Subcutaneous abdominal adipose tissue (tissue), 5 donors: ENCODE measurements around the gene FGF18.

ENCODE experiments used
- H3K27ac ChIP-seq: one replicate; pipeline ENCODE4 v1.7.0; 2013; ENCODE audit warnings: low read depth, mild to moderate bottlenecking, inconsistent platforms, low read length, moderate library complexity
- H3K27me3 ChIP-seq, 5 donors: one replicate each; pipeline ENCODE4 v1.7.0; 2013; ENCODE audit warnings: low read length in 5 of 5, inconsistent platforms in 1 of 5; ENCODE audit not compliant: control insufficient read depth in 5 of 5, insufficient read depth in 4 of 5
- H3K36me3 ChIP-seq, 5 donors: one replicate each; pipeline ENCODE4 v1.7.0; 2013; ENCODE audit warnings: low read length in 5 of 5; ENCODE audit not compliant: control insufficient read depth in 5 of 5, insufficient read depth in 5 of 5
- H3K4me1 ChIP-seq, 5 donors: one replicate each; pipeline ENCODE4 v1.7.0; 2013; ENCODE audit warnings: low read length in 5 of 5, mild to moderate bottlenecking in 3 of 5, moderate library complexity in 1 of 5; ENCODE audit not compliant: control insufficient read depth in 5 of 5, insufficient read depth in 5 of 5
- H3K4me3 ChIP-seq, 5 donors: one replicate each; pipeline ENCODE4 v1.7.0; 2013; ENCODE audit warnings: low read length in 5 of 5, low read depth in 1 of 5
- H3K9ac ChIP-seq, 5 donors: one replicate each; pipeline ENCODE4 v1.7.0; 2013; ENCODE audit warnings: low read length in 5 of 5, mild to moderate bottlenecking in 4 of 5, moderate library complexity in 3 of 5
- H3K9me3 ChIP-seq, 5 donors: one replicate each; pipeline ENCODE4 v1.7.0; 2013; ENCODE audit warnings: low read length in 5 of 5; ENCODE audit not compliant: control insufficient read depth in 5 of 5
- donor health status: healthy.
- donor health status: healthy.
- donor health status: healthy.
- donor health status: healthy.
- donor health status: healthy.

Gene FGF18

GRCh38 chr5:171429543-171429910 lies 10.1 kb downstream of the FGF18 start:
- Histone ChIP-seq H3K27ac (no peak overlapping the region), H3K9me3 (no peaks in the 10 kb centered on the region), H3K27me3 (no peaks in the 10 kb centered on the region), H3K36me3 (no peaks in the 10 kb centered on the region), H3K4me1 (no peaks in the 10 kb centered on the region), H3K4me3 (no peak overlapping the region), H3K9ac (no peak overlapping the region)

- H3K9ac ChIP-seq: no peak overlapping the region
- H3K4me3 ChIP-seq: no peak overlapping the region
- no peaks in the 10 kb centered on the region for H3K27me3 ChIP-seq
- no peaks in the 10 kb centered on the region for H3K9me3 ChIP-seq
- peaks cover 0 to 3% (median 0%) of the 10 kb centered on the region in 5 donors for H3K36me3 ChIP-seq
- no peak overlapping the region for H3K27ac ChIP-seq
- H3K4me1 ChIP-seq: no peaks in the 10 kb centered on the region
Measured at GRCh38 chr5:171431251-171431777, 11.9 kb downstream of the FGF18 start.

GRCh38 chr5:171432076-171432475 lies 12.6 kb downstream of the FGF18 start:
- peaks cover 0 to 6% (median 0%) of the 10 kb centered on the region in 5 donors for H3K36me3 ChIP-seq
- H3K9me3 ChIP-seq: no peaks in the 10 kb centered on the region
- no peak overlapping the region for H3K27ac ChIP-seq
- no peaks in the 10 kb centered on the region for H3K27me3 ChIP-seq
- no peak overlapping the region for H3K9ac ChIP-seq
- H3K4me1 ChIP-seq: no peaks in the 10 kb centered on the region
- no peak overlapping the region for H3K4me3 ChIP-seq

GRCh38 chr5:171432583-171433351 lies 13.3 kb downstream of the FGF18 start:
- Histone ChIP-seq H3K36me3 (peaks cover 0 to 6% (median 0%) of the 10 kb centered on the region in 5 donors), H3K27ac (no peak overlapping the region), H3K27me3 (no peaks in the 10 kb centered on the region), H3K9me3 (no peaks in the 10 kb centered on the region), H3K4me3 (no peak overlapping the region), H3K4me1 (no peaks in the 10 kb centered on the region), H3K9ac (no peak overlapping the region)

- Histone ChIP-seq H3K9me3 (no peaks in the 10 kb centered on the region), H3K27me3 (no peaks in the 10 kb centered on the region), H3K4me3 (no peak overlapping the region), H3K9ac (no peak overlapping the region), H3K4me1 (no peaks in the 10 kb centered on the region), H3K36me3 (peaks cover 0 to 6% (median 0%) of the 10 kb centered on the region in 5 donors), H3K27ac (no peak overlapping the region)
Measured at GRCh38 chr5:171433352-171433698, 13.9 kb downstream of the FGF18 start.

- Histone ChIP-seq H3K27me3 (no peaks in the 10 kb centered on the region), H3K9me3 (no peaks in the 10 kb centered on the region), H3K36me3 (peaks cover 0 to 6% (median 0%) of the 10 kb centered on the region in 5 donors), H3K27ac (no peak overlapping the region), H3K4me3 (no peak overlapping the region), H3K9ac (no peak overlapping the region), H3K4me1 (no peaks in the 10 kb centered on the region)
Measured at GRCh38 chr5:171433982-171434676, 14.7 kb downstream of the FGF18 start.

- Histone ChIP-seq H3K9ac (no peak overlapping the region), H3K27me3 (no peaks in the 10 kb centered on the region), H3K4me3 (no peak overlapping the region), H3K9me3 (no peaks in the 10 kb centered on the region), H3K27ac (no peak overlapping the region), H3K36me3 (peaks cover 0 to 6% (median 0%) of the 10 kb centered on the region in 5 donors), H3K4me1 (no peaks in the 10 kb centered on the region)
Measured at GRCh38 chr5:171434874-171435273, 15.4 kb downstream of the FGF18 start.

GRCh38 chr5:171435908-171436307 lies 16.5 kb downstream of the FGF18 start:
- Histone ChIP-seq H3K4me3 (no peak overlapping the region), H3K36me3 (peaks cover 0 to 6% (median 0%) of the 10 kb centered on the region in 5 donors), H3K9ac (no peak overlapping the region), H3K27ac (no peak overlapping the region), H3K27me3 (no peaks in the 10 kb centered on the region), H3K9me3 (no peaks in the 10 kb centered on the region), H3K4me1 (no peaks in the 10 kb centered on the region)

GRCh38 chr5:171436804-171437285 lies 17.4 kb downstream of the FGF18 start:
- Histone ChIP-seq H3K4me3 (no peak overlapping the region), H3K4me1 (peaks cover 0 to under 1% (median 0%) of the 10 kb centered on the region in 5 donors), H3K9me3 (no peaks in the 10 kb centered on the region), H3K27me3 (no peaks in the 10 kb centered on the region), H3K36me3 (peaks cover 0 to 6% (median 0%) of the 10 kb centered on the region in 5 donors), H3K27ac (no peak overlapping the region), H3K9ac (no peak overlapping the region)

- H3K4me1 ChIP-seq: peaks cover 0 to 4% (median 0%) of the 10 kb centered on the region in 5 donors
- no peaks in the 10 kb centered on the region for H3K9me3 ChIP-seq
- H3K27me3 ChIP-seq: no peaks in the 10 kb centered on the region
- no peak overlapping the region for H3K27ac ChIP-seq
- no peak overlapping the region for H3K4me3 ChIP-seq
- no peak overlapping the region for H3K9ac ChIP-seq
- H3K36me3 ChIP-seq: peaks cover 0 to 6% (median 0%) of the 10 kb centered on the region in 5 donors
Measured at GRCh38 chr5:171437286-171437821, 17.9 kb downstream of the FGF18 start.
